Measurements from ENCODE around the gene KCNQ5. TPM values are rescaled to one million over a fixed set of nuclear protein-coding genes. Genes with fewer than 3 reads are reported as not detected.

KCNQ5 gene
- total RNA-seq, 4 donors from 2014 or later = 0.30 to 0.57 (median 0.42) TPM; not detected in 1

GRCh38 chr6:72595812-72596211 lies 26.1 kb upstream of the KCNQ5 start:
- WGBS = 81% methylated on average over 3 of the region's 3 CpGs
- H3K4me1 ChIP-seq = no peaks in the 10 kb centered on the region

GRCh38 chr6:72616406-72617015 lies 5.4 kb upstream of the KCNQ5 start:
- Histone ChIP-seq H3K4me1 (peaks cover 20% of the 10 kb centered on the region), H3K27ac (no peak overlapping the region), H3K4me3 (no peak overlapping the region), H3K27me3 (peaks cover 15% of the 10 kb centered on the region), H3K36me3 (no peaks in the 10 kb centered on the region), H3K9me3 (no peaks in the 10 kb centered on the region)
- 42% methylated on average over 3 of the region's 3 CpGs for WGBS
- no peak for TF ChIP-seq EP300 (IDR thresholded peaks at IDR 0.05)
- TF ChIP-seq POLR2AphosphoS5 (IDR thresholded peaks at IDR 0.05) = no peak
- TF ChIP-seq POLR2A (IDR thresholded peaks at IDR 0.05) = no peak
- TF ChIP-seq CTCF (IDR thresholded peaks at IDR 0.05) = peak in 1 of 2 donors; percentile 20
- DNase-seq (ENCODE audit: low spot score in 2 of 2) = no peak

More at GRCh38 chr6:72595812-72596211, 26.1 kb upstream of the KCNQ5 start:
- H3K9me3 ChIP-seq = no peaks in the 10 kb centered on the region
- no peak overlapping the region for H3K27ac ChIP-seq
- H3K27me3 ChIP-seq = no peaks in the 10 kb centered on the region
- no peaks in the 10 kb centered on the region for H3K36me3 ChIP-seq
- no peak overlapping the region for H3K4me3 ChIP-seq
- DNase-seq (ENCODE audit: low spot score in 2 of 2) = no peak
- TF ChIP-seq POLR2AphosphoS5 (IDR thresholded peaks at IDR 0.05) = no peak

- 95% methylated on average over 3 of the region's 3 CpGs for WGBS
- peaks cover 32% of the 10 kb centered on the region for H3K4me1 ChIP-seq
- no peak overlapping the region for H3K27ac ChIP-seq
- peaks cover 27% of the 10 kb centered on the region for H3K27me3 ChIP-seq
- TF ChIP-seq EP300 (IDR thresholded peaks at IDR 0.05) = no peak
- TF ChIP-seq POLR2A (IDR thresholded peaks at IDR 0.05) = no peak
- TF ChIP-seq CTCF (IDR thresholded peaks at IDR 0.05) = no peak
- TF ChIP-seq POLR2AphosphoS5 (IDR thresholded peaks at IDR 0.05) = no peak
- no peak for DNase-seq (ENCODE audit: low spot score in 2 of 2)
- H3K36me3 ChIP-seq = no peaks in the 10 kb centered on the region
- no peak overlapping the region for H3K4me3 ChIP-seq
- H3K9me3 ChIP-seq = no peaks in the 10 kb centered on the region
Observed at GRCh38 chr6:72617721-72618120, 4.1 kb upstream of the KCNQ5 start.

GRCh38 chr6:72619883-72620696 lies 1.8 kb upstream of the KCNQ5 start:
- no peak for TF ChIP-seq POLR2A (IDR thresholded peaks at IDR 0.05)
- no peak for TF ChIP-seq EP300 (IDR thresholded peaks at IDR 0.05)
- TF ChIP-seq CTCF (IDR thresholded peaks at IDR 0.05) = no peak
- H3K4me1 ChIP-seq = peaks cover 43% of the 10 kb centered on the region
- H3K36me3 ChIP-seq = no peaks in the 10 kb centered on the region
- peak overlapping the region; percentile 62 for H3K4me3 ChIP-seq
- no peak overlapping the region for H3K27ac ChIP-seq
- WGBS = 9% methylated on average over 31 of the region's 31 CpGs
- DNase-seq (ENCODE audit: low spot score in 2 of 2) = no peak
- H3K9me3 ChIP-seq = no peaks in the 10 kb centered on the region
- H3K27me3 ChIP-seq = peaks cover 45% of the 10 kb centered on the region

GRCh38 chr6:72620871-72621290 lies 983 bp upstream of the KCNQ5 start:
- H3K4me1 ChIP-seq = peaks cover 43% of the 10 kb centered on the region
- 9% methylated on average over 21 of the region's 21 CpGs for WGBS
- H3K9me3 ChIP-seq = no peaks in the 10 kb centered on the region
- TF ChIP-seq POLR2A (IDR thresholded peaks at IDR 0.05) = no peak
- TF ChIP-seq POLR2AphosphoS5 (IDR thresholded peaks at IDR 0.05) = no peak
- TF ChIP-seq EP300 (IDR thresholded peaks at IDR 0.05) = no peak
- no peak for TF ChIP-seq CTCF (IDR thresholded peaks at IDR 0.05)
- no peak for DNase-seq (ENCODE audit: low spot score in 2 of 2)
- no peak overlapping the region for H3K27ac ChIP-seq
- no peaks in the 10 kb centered on the region for H3K36me3 ChIP-seq
- H3K27me3 ChIP-seq = peaks cover 48% of the 10 kb centered on the region
- H3K4me3 ChIP-seq = peak overlapping the region; percentile 62

Measured in suprapubic skin (tissue), 4 donors.